HepG2 (cell line): ENCODE results near the gene SEPTIN11. TPM values are rescaled to one million over a fixed set of nuclear protein-coding genes. Genes with fewer than 3 reads are reported as not detected.

Experiments used
- ARID4A ChIP-seq: sonication (generic); formaldehyde crosslinking; IDR thresholded peaks from 2 replicates; pipeline ENCODE4 v1.5.0; 2020; ENCODE audit warnings: mild to moderate bottlenecking, missing genetic modification reagents, borderline replicate concordance
- ARNTL ChIP-seq: sonication (generic); formaldehyde crosslinking; IDR thresholded peaks from 2 replicates; pipeline ENCODE4 v1.4.0; 2020; ENCODE audit warnings: mild to moderate bottlenecking, missing genetic modification reagents
- ESRRA ChIP-seq: sonication (generic); formaldehyde crosslinking; IDR thresholded peaks from 2 replicates; pipeline ENCODE4 v1.5.1; 2020; ENCODE audit warnings: mild to moderate bottlenecking, low read depth, missing genetic modification reagents
- FOXP4 ChIP-seq: sonication (generic); formaldehyde crosslinking; IDR thresholded peaks from 2 replicates; pipeline ENCODE4 v1.4.0; 2020; ENCODE audit warnings: missing genetic modification reagents
- GTF3A ChIP-seq: sonication (generic); formaldehyde crosslinking; conservative IDR thresholded peaks from 2 replicates; pipeline ENCODE4 v1.4.0; 2020; ENCODE audit warnings: mild to moderate bottlenecking, missing genetic modification reagents
- PLSCR1 ChIP-seq: sonication (generic); formaldehyde crosslinking; IDR thresholded peaks from 2 replicates; pipeline ENCODE4 v1.5.0; 2020; ENCODE audit warnings: missing genetic modification reagents, mild to moderate bottlenecking, borderline replicate concordance
- polyA plus RNA-seq, 8 experiments: library from polyadenylated mRNA; depleted of rRNA in 3 of 8; stranded (reverse) in 7 of 8; unstranded in 1 of 8; fragments of >200 nt; fragmentation: Illumina TruSeq in 4 of 8; extraction: Trizol in 4 of 8; gene quantifications; 2 replicates each; pipeline versions ENCODE4 v1.2.1 to v1.2.3, GENCODE V29; 2011 to 2016; ENCODE audit warnings: low read depth in 4 of 8, missing spikeins in 1 of 8, mixed read lengths in 1 of 8; ENCODE audit not compliant: insufficient read depth in 1 of 8
- total RNA-seq, 5 experiments: library from RNA; depleted of rRNA; stranded (reverse); fragments of >200 nt; fragmentation: Illumina TruSeq; extraction: Trizol; gene quantifications; 2 replicates each; pipeline ENCODE4 v1.2.3, GENCODE V29; 2016; ENCODE audit warnings: low read depth in 1 of 5

The SEPTIN11 gene
- total and polyA plus RNA-seq, 2 of the 13 experiments (the other 11 are each of a cell fraction or from before 2014, with no cell fraction given): 28.9 to 47.3 TPM

- TF ChIP-seq ARID4A (CRISPR knock-in tag): no peak
- TF ChIP-seq FOXP4 (CRISPR knock-in tag): no peak
- TF ChIP-seq GTF3A: no peak
- TF ChIP-seq ARNTL: no peak
- no peak for TF ChIP-seq PLSCR1 (CRISPR knock-in tag)
- TF ChIP-seq ESRRA: no peak
Measured at GRCh38 chr4:76905521-76905920, 44.0 kb upstream of the SEPTIN11 start (continued).
